Endothelial cell of umbilical vein (primary cell): Measurements from ENCODE around the gene RELL2. TPM values are rescaled to one million over a fixed set of nuclear protein-coding genes. Genes with fewer than 3 reads are reported as not detected.
A peak's percentile ranks its signal among the peaks of the same experiment; 100 is the strongest.

Experiments
- BruUV-seq: library from RNA; stranded (reverse); fragments of 400-500 nt; replicated peaks from 2 replicates; lab custom pipeline; 2021; lab: Mats Ljungman, UMichigan
- CTCF ChIA-PET: fragments of 300-600, 350-600 bp; sonication (Branson Sonifier 250); formaldehyde crosslinking; loops from one replicate; lab custom pipeline; 2021; ENCODE audit warnings: antibody characterized with exemption, inconsistent platforms; lab: Charles Lee
- POLR2A ChIA-PET: fragments of 300-600, 350-600 bp; sonication (Branson Sonifier 250); formaldehyde crosslinking; loops from one replicate; lab custom pipeline; 2021; ENCODE audit warnings: antibody characterized with exemption, inconsistent platforms; lab: Charles Lee
- DNase-seq: peaks from one replicate; pipeline ENCODE4 v3.0.0-alpha.2; 2011; ENCODE audit warnings: low read depth, low spot score
- FAIRE-seq: peaks from 2 replicates; lab custom pipeline; 2011; peaks lifted over from hg19 to GRCh38; lab: Jason Lieb, UNC
- H2AFZ ChIP-seq: 2 replicates; pipeline ENCODE4 v1.6.0; 2012; ENCODE audit warnings: low read depth, low read length, control low read depth, inconsistent platforms
- H3K27ac ChIP-seq: 2 replicates; pipeline ENCODE4 v1.5.1; 2011; ENCODE audit warnings: low read depth, mild to moderate bottlenecking, control low read depth, low read length, moderate library complexity; ENCODE audit not compliant: insufficient read depth
- H3K27me3 ChIP-seq, 2 experiments: 2 replicates each; pipeline versions ENCODE4 v1.6.0 to v1.6.1; 2011; ENCODE audit warnings: low read length in 2 of 2, mixed read lengths in 1 of 2; ENCODE audit not compliant: control insufficient read depth in 2 of 2, insufficient read depth in 2 of 2
- H3K36me3 ChIP-seq, 2 experiments: 2 replicates in 1 of 2; 3 replicates in 1 of 2; pipeline ENCODE4 v1.5.1; 2011; ENCODE audit warnings: low read length in 2 of 2, mild to moderate bottlenecking in 1 of 2, moderate library complexity in 1 of 2; ENCODE audit not compliant: control insufficient read depth in 2 of 2, insufficient read depth in 2 of 2; ENCODE audit errors: extremely low read depth in 1 of 2
- H3K4me1 ChIP-seq: 3 replicates; pipeline ENCODE4 v1.5.1; 2011; ENCODE audit warnings: mild to moderate bottlenecking, low read length; ENCODE audit not compliant: control insufficient read depth, insufficient read depth; ENCODE audit errors: extremely low read depth
- H3K4me2 ChIP-seq: 2 replicates; pipeline ENCODE4 v1.6.1; 2011; ENCODE audit warnings: low read length, control low read depth, mixed read lengths; ENCODE audit not compliant: insufficient read depth
- H3K4me3 ChIP-seq, 3 experiments: fragments of 200-600 bp in 1 of 3; sonication (generic), shearing (Covaris generic) in 1 of 3; replicated peaks in 1 of 3; 2 replicates each; pipeline ENCODE4 v1.5.1; 2011 to 2016; ENCODE audit warnings: control low read depth in 3 of 3, low read length in 3 of 3, mild to moderate bottlenecking in 2 of 3, inconsistent platforms in 1 of 3, low read depth in 1 of 3, moderate library complexity in 1 of 3; ENCODE audit not compliant: insufficient read depth in 1 of 3
- H3K79me2 ChIP-seq: 2 replicates; pipeline ENCODE4 v1.6.0; 2012; ENCODE audit warnings: low read length, inconsistent platforms; ENCODE audit not compliant: control insufficient read depth, insufficient read depth
- H3K9ac ChIP-seq: replicated peaks from 2 replicates; pipeline ENCODE3; 2011; ENCODE audit warnings: low read length, control low read depth; ENCODE audit not compliant: insufficient read depth; ENCODE audit errors: extremely low read depth
- H3K9me1 ChIP-seq: replicated peaks from 3 replicates; pipeline ENCODE4 v1.6.0; 2011; ENCODE audit warnings: mild to moderate bottlenecking, low read length; ENCODE audit not compliant: control insufficient read depth, insufficient read depth; ENCODE audit errors: extremely low read depth
- H3K9me3 ChIP-seq: replicated peaks from 2 replicates; pipeline ENCODE4 v1.5.1; 2012; ENCODE audit warnings: low read length, inconsistent platforms; ENCODE audit not compliant: control insufficient read depth, insufficient read depth
- H4K20me1 ChIP-seq: replicated peaks from 2 replicates; pipeline ENCODE3; 2011; ENCODE audit warnings: mild to moderate bottlenecking, low read length; ENCODE audit not compliant: control insufficient read depth, insufficient read depth; ENCODE audit errors: extremely low read depth
- EZH2 ChIP-seq: IDR thresholded peaks from 2 replicates; pipeline ENCODE4 v1.6.1; 2012; ENCODE audit warnings: borderline replicate concordance, low read depth, mild to moderate bottlenecking, moderate library complexity, low read length, inconsistent platforms; ENCODE audit not compliant: severe bottlenecking
- GATA2 ChIP-seq: IDR thresholded peaks from 2 replicates; pipeline ENCODE4 v1.7.0; 2011; ENCODE audit warnings: low read depth, mild to moderate bottlenecking, moderate library complexity, mixed read lengths, low read length; ENCODE audit not compliant: insufficient read length, insufficient read depth
- JUN ChIP-seq: IDR thresholded peaks from 2 replicates; pipeline ENCODE4 v1.6.1; 2011; ENCODE audit warnings: borderline replicate concordance, low read depth; ENCODE audit not compliant: insufficient read length, insufficient read depth
- MYC ChIP-seq: IDR thresholded peaks from one replicate; pipeline ENCODE4 v1.6.1; 2011; ENCODE audit warnings: mild to moderate bottlenecking, low read depth, low read length
- POLR2A ChIP-seq: IDR thresholded peaks from 2 replicates; pipeline ENCODE4 v1.6.1; 2012; ENCODE audit warnings: low read depth, mild to moderate bottlenecking, control low read depth, low read length
- POLR2AphosphoS5 ChIP-seq: IDR thresholded peaks from 2 replicates; pipeline ENCODE4 v1.6.1; 2012; ENCODE audit warnings: low read depth, mild to moderate bottlenecking, control low read depth, low read length, moderate library complexity; ENCODE audit not compliant: insufficient read depth
- dilution Hi-C: fragments of 300-500 bp; cut with MboI; formaldehyde crosslinking; loops from one replicate; pipeline ENCODE4 v1.15.0; 2019; ENCODE audit warnings: low sequenced_read_pairs; ENCODE audit not compliant: extremely low pct_ligation_motif_present
- intact Hi-C: fragments of 100-400 bp; cut with micrococcal nuclease; formaldehyde crosslinking; loops from one replicate; pipeline ENCODE4 v1.10.0; 2022
- polyA plus RNA-seq, 4 experiments: library from polyadenylated mRNA; depleted of rRNA in 3 of 4; stranded (reverse) in 3 of 4; unstranded in 1 of 4; fragments of >200 nt; gene quantifications; 2 replicates each; pipeline versions ENCODE4 v1.2.1 to v1.2.3, GENCODE V29; 2011 to 2012; ENCODE audit warnings: missing spikeins in 1 of 4
- total RNA-seq: library from RNA; stranded (reverse); gene quantifications from 2 replicates; pipeline ENCODE4 v1.2.3, GENCODE V29; 2021
- TF ChIP-seq, protein P1 (sequence below): IDR thresholded peaks from 2 replicates; pipeline ENCODE4 v1.6.1; 2011; ENCODE audit not compliant: insufficient read depth, insufficient read length
- TF ChIP-seq, protein P2 (sequence below), 2 donors: IDR thresholded peaks; 1 replicate in 1 of 2; 2 replicates in 1 of 2; pipeline ENCODE4 v1.5.1; 2011; ENCODE audit warnings: low read length in 2 of 2, mild to moderate bottlenecking in 2 of 2, moderate library complexity in 2 of 2, control low read depth in 1 of 2, inconsistent platforms in 1 of 2, low read depth in 1 of 2; ENCODE audit not compliant: insufficient read depth in 1 of 2; ENCODE audit errors: extremely low read depth in 1 of 2

Gene RELL2
- total and polyA plus RNA-seq, 2 donors (not counting 3 experiments of a cell fraction or from before 2014, with no cell fraction given), result 3.4 to 3.6 TPM

DNA sequence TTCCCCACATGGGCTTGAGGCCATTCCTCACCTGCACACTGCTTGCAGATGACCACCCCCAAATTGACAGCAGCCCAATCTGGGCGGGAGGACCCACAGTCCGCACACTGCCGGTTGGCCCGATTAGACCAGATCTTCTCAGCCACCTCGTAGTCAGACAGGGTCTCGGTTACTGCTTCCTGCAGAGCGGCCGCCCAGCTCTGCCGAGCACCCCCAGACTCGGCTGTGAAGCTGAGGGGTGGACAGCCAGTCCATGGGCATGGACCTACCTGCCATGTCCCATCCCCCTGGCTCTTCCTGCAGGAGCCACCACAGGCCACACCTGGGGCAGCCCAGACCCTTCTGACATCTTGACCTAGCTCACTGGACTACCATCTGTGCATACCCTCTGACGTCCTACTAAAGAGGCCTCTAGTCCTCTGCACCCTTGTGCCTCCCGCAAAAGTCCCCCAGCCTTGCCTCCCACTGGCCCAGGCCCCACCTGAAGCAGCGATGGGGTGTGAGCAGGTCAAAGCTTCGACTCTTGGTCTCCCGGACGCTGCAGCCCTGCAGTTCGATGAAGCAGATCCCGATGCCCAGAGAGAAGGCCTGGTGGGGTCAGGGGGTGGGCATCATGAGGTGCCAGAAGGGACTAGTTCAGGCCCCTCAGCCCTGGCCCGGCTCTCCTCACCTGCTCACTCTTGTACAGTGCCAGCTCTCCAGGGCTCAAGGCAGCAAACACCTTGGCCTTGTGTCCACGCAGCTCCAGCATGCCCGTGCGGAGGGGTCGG is 35.5 kb downstream of the RELL2 start:
- CTCF ChIA-PET, result interaction anchor here (0.8 to 0.9 kb wide), 2 partner anchors 20 to 23 kb away, joined by 3 read pairs; no protein-coding TSS in a partner anchor
- TF ChIP-seq, protein P1, sequence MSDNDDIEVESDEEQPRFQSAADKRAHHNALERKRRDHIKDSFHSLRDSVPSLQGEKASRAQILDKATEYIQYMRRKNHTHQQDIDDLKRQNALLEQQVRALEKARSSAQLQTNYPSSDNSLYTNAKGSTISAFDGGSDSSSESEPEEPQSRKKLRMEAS, result no peak
- TF ChIP-seq MYC (no peak), EZH2 (no peak), POLR2AphosphoS5 (no peak), POLR2A (no peak), GATA2 (no peak), JUN (no peak)
- TF ChIP-seq, protein P2, sequence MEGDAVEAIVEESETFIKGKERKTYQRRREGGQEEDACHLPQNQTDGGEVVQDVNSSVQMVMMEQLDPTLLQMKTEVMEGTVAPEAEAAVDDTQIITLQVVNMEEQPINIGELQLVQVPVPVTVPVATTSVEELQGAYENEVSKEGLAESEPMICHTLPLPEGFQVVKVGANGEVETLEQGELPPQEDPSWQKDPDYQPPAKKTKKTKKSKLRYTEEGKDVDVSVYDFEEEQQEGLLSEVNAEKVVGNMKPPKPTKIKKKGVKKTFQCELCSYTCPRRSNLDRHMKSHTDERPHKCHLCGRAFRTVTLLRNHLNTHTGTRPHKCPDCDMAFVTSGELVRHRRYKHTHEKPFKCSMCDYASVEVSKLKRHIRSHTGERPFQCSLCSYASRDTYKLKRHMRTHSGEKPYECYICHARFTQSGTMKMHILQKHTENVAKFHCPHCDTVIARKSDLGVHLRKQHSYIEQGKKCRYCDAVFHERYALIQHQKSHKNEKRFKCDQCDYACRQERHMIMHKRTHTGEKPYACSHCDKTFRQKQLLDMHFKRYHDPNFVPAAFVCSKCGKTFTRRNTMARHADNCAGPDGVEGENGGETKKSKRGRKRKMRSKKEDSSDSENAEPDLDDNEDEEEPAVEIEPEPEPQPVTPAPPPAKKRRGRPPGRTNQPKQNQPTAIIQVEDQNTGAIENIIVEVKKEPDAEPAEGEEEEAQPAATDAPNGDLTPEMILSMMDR (IDR thresholded peaks at IDR 0.05; ENCODE audit: extremely low read depth in 1 of 2, insufficient read depth in 1 of 2, low read depth in 1 of 2, low read length in 2 of 2), result no peak
- Histone ChIP-seq H3K9me3 (no peaks in the 10 kb centered on the region), H3K4me3 (no peak overlapping the region), H3K9ac (no peak overlapping the region), H3K79me2 (peaks cover 30% of the 10 kb centered on the region), H3K27me3 (no peaks in the 10 kb centered on the region), H3K27ac (no peak overlapping the region), H3K36me3 (peaks cover 22 to 55% of the 10 kb centered on the region in 2 experiments), H3K9me1 (no peaks in the 10 kb centered on the region), H4K20me1 (no peaks in the 10 kb centered on the region), H2AFZ (no peak overlapping the region), H3K4me1 (peaks cover 18% of the 10 kb centered on the region), H3K4me2 (no peak overlapping the region)
- no peak for FAIRE-seq
- POLR2A ChIA-PET, result no interaction called here
- dilution Hi-C loops, result no loop called here
- DNase-seq, result no peak
- TSS peak; percentile 21 for BruUV-seq
- intact Hi-C loops, result no loop called here
